Measurements from ENCODE around the gene QRFPR.
"Not testable (repeated sequence)": the region's sequence is repeated elsewhere in the genome, so short reads cannot be mapped to it uniquely, and the experiment has no call there.

Gene QRFPR

GRCh38 chr4:121380776-121381462 is at the start of gene QRFPR:
Gene QRFPR, minus strand, starts transcription at chr4:121381018. Its CDS starts 371 bp downstream, at chr4:121380647.
- peak; percentile 37 for DNase-seq (ENCODE audit: low spot score)

DNA sequence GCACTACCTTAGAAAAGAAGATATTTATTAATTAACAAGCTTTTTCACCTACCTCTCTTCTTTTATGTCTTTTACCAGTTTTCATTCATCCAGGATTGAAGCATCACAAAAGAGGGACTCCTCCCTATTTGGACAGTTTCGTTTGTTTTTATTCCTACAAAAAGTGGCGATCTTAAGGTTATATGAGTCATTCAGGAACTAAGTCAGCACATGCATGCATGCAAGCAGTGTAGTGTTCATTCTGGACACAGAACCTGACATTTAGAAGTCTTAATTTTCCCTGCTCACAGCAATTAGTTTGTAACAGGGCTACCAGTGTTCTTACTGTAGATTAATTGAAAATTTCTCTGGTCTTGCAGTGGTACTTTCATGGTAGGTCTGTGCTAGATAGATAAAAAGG is 47.9 kb upstream of the QRFPR start:
- no peak for DNase-seq (ENCODE audit: low spot score)

DNA sequence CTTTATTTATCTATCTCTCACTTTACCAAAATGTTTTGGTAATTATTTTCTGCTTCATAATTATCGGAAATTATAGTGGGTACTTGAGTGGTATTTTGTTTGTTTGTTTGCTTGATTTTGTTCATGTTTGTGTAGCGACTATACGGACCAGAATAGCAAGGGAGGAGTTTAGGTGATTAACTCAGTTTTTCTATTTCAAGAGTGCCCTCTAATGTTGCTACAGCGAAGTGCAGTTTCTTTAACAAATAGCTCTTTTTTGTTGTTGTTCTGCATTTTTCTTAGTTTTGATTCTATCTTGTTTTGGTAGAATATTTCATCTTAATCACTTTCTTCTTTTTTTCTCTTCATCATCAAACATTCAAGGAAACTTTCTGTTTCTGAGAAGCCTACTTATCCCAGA is 40.8 kb upstream of the QRFPR start:
- peak; percentile 8 for DNase-seq (ENCODE audit: low spot score)

DNA sequence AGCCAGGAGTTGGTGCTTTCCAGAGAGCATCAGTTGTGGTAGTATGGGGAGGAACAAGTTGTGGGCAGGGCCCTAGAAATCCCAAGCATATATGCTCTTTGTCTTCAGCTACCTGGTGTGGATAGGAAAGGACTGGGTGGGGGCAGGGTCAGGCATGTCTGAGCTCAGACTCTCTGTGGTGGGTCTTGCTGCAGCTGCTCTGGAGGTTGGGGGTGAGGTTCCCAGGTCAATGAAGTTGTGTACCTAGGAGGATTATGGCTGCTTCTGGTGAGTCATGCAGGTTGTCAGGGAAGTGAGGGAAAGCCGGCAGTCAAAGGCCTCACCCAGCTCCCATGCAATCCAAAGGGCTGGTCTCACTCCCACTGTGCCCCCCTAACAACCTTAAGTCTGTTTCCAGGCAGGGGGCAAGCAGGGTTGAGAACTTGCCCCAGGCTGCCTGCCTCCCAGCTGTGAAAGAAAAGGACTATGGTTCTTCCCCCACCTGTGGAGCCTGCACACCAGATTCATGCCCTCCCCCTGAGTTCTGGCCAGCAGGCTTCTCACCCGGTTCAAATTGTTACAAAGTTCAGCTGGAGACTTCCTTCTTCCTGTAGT is 30.4 kb upstream of the QRFPR start:
- no peak for DNase-seq (ENCODE audit: low spot score)

- DNase-seq (ENCODE audit: low spot score): not testable (repeated sequence)
These were observed 27.7 kb upstream of the QRFPR start for GRCh38 chr4:121408567-121408966.

DNA sequence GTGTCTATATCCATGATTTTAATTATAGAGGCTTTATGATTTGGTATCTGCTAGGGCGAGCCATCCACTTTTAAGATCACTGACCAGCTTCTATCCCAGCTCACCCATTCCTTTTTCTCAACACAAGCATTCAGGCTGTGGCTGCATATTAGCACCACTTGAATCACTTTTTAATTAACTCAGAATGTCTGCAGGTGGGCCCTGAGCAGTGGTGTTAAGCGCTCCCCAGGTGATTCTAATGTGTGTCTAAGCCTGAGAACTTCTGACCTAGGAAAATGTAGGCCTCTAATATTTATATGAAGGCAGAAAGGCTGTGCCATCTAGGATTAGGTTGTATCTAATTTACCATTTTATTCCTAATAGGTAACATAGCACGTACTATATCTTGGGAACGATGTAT is 19.8 kb upstream of the QRFPR start:
- no peak for DNase-seq (ENCODE audit: low spot score)

DNA sequence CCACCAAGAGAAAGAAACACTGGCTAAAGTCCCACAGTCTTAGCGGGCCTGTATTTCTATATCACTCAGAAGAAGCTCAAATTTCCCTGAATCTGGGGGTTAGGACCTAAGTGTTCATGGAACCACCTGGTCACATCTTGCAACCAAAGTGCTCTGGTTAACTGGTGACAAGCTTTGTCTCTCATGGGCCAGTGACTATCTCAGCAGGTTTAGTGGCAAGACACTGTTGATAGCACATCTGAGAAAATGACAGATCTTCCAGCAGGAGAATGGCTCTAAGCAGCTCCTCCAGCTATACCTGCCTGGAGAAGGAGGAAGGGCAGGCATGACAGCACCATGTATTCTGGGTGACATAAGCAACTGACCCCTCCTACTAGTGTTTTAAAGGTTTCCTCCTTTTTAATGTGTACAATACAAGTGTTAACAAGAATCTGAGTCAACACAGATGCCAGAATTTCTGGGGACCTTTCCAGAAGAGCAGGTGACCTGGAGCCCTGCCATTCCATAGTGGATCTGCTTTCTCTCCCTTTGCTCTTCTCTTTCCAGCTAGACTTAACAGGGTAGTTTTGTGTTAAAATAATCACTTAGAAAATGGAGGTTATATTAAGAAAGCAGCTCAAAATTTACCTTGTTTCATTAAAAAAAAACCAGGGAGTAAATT is 17.3 kb upstream of the QRFPR start:
- no peak for DNase-seq (ENCODE audit: low spot score)

GRCh38 chr4:121397434-121397833 is 16.6 kb upstream of the QRFPR start:
- no peak for DNase-seq (ENCODE audit: low spot score)

DNA sequence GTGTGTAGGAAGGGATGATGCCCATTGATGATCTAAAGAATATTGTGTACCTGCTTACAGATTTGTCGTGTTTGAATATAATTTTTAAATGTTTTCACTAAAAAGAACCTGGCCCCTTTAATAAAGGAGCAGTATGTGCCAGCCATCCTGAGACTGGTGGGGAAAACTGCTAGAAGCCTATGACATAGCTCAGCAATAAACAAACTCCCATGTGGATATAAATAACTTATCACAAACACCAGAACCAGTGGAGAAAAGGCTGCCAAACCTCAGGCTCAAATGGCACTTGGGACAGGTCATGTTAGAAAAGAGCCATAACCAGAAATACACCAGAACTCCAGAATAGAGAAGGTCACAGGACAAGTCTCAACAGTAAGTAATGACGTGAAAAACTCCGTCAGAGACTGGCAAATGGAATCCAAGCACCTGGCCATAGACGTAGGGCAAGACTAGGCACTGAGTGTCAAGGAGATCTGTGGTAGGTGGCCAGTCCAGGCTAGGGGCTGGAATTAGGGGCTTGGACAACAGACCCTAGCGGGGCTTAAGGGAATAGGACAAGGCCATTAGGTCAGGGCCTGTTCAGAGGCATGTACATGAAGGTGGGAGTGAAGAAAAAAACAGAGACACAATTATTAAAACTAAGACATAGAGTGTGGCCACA is 11.7 kb upstream of the QRFPR start:
- DNase-seq (ENCODE audit: low spot score): no peak

DNA sequence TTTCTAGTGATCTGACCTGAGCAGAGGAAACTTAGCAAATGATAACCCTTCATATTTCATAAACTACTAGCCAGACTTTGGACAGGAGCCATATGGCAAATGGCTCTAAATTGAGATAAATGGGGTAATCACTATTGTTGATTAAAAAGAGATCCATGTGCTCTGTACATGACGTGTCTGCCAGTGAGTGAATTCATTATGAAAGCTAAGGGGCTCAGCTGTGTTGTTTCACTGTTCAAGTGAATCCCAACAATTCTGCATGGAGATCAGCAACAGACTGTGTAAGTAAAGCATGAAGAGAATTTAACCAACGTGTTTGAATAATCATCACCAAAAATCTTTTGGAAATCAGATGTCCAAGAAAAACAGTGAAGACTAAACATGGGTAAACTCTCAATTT is 9.5 kb upstream of the QRFPR start:
- DNase-seq (ENCODE audit: low spot score): no peak

DNA sequence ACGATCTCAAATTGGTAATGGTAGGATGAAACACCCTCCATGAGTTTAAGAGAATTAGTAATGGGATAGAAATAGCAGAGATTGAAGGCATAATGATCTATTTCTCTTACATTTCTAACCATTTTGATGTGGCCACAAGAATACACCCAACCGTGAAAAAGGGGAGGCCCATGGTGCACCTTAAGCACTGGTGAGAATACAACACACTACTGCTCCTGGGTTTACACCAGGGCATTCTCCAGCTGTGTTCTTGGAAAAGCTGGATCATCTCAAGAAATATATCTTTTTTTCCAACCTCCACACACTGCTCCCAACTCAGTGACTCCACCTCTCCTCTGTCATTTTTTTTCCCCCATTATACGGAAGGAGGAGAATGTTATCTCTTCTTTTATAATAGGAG is 1.5 kb downstream of the QRFPR start:
- DNase-seq (ENCODE audit: low spot score): no peak

DNA sequence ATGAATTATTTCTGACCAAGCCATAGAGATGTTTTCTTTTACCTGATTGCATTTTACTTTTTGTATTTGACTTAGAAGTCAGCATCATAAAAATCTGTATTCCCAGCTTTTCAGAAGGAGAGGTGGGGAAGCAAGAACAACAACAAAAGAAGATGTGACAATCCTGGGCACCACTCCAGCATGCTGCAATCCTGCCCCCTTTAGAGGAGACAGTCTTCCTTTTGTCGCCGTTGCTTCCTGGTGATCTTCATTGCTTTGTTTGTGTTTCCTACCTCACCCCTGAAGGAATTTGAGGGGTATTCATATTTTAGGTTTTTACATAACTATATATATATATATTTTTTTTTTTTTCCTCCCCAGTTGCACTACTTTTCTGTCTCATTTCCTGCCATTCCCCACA is 3.7 kb downstream of the QRFPR start:
- no peak for DNase-seq (ENCODE audit: low spot score)

DNA sequence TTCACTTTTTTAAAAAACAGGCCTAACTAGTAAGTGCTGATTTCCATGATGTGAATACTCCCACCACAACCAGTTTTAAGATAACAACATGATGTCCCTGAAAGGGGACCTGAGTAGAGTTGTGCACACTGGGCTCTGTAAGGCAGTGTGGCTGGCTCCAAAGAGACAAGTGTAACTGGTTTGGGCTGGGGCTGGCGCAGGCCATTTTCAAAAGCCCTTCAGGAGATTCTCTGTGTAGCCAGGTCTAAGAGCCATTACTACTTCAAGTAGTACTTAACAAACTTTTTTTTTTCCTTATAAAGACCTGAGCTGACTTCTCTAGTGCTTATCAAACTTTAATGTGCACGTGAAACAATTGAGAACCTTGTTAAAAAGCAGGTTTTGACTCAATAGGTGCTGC is 4.3 kb downstream of the QRFPR start:
- DNase-seq (ENCODE audit: low spot score): no peak

DNA sequence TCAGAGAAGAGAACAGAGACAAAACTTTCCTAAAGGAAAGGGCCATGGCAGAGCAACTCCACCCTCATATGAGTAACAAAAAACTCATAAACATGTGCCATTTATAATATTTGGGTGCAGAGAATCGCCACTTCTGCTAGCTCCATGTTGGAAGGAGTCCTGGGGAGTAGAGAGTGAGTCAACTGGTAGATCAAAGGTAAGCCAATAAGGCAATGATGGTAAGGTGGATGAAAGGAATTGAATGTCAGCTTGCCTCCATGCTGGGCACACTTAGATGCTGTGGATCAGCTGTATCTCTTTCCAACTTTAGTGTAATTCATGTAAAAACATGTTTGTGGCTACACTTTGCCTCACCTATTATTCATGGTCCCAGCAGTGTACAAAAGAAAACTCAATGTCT is 4.7 kb downstream of the QRFPR start:
- DNase-seq (ENCODE audit: low spot score): no peak

DNA sequence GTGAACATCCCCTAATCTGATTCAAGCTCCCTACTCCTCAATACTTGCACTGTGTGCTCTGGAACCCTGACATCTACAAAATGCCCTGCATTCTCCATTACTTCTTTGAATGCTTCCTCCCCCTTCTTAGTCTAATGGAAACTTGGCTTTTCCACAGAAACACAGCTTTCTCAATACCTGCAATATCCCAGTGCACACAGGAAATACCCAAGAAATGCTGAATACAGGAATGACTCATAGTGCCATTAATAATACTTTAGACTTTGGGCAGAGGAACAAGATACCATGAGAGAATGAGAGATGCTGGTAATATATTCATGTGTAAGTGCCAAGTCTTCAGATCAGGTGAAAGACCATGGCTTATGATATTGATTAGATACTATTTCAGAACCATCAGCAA is 5.6 kb downstream of the QRFPR start:
- peak; percentile 66 for DNase-seq (ENCODE audit: low spot score)

- DNase-seq (ENCODE audit: low spot score): no peak
These were observed 7.0 kb downstream of the QRFPR start for GRCh38 chr4:121373841-121374240.

GRCh38 chr4:121370729-121371325 is 10.0 kb downstream of the QRFPR start:
- DNase-seq (ENCODE audit: low spot score): peak; percentile 55

DNA sequence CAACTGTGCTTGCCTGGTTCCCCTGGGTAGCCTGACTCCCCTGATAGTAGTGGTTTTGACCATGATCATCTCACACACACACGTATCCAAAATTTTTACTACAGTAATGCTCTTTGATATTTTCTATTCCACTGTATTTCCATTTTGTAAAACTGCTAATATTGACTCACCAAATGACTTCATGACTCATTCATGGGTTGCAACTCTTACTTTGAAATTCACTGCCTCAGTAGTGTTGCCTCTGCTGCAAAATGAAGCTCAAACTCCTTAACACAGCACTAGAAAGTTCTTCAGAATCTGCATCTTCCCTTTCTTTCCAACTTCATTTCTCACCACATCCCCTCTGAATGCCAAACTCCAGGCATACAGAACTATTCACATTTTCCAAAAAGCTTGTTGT is 20.3 kb downstream of the QRFPR start:
- peak; percentile 23 for DNase-seq (ENCODE audit: low spot score)

GRCh38 chr4:121358473-121358872 is 22.3 kb downstream of the QRFPR start:
- peak; percentile 35 for DNase-seq (ENCODE audit: low spot score)

DNA sequence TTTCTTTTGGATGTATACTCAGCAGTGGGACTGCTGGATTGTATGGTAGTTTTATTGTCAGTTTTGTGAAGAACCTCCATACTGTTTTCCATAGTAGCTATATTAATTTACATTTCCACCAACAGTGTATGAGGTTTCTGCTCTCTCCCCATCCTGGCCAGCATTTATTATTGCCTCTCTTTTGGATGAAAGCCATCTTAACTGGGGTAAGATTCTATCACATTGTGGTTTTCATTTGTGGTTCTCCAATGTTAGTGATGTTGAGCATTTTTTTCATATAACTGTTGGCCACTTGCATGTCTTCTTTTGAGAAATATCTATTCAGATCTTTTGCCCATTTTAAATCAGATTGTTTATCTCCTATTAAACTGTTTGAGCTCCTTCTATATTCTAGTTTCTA is 27.6 kb downstream of the QRFPR start:
- no peak for DNase-seq (ENCODE audit: low spot score)

- DNase-seq (ENCODE audit: low spot score): no peak
These were observed 36.7 kb downstream of the QRFPR start for GRCh38 chr4:121344098-121344497.

DNA sequence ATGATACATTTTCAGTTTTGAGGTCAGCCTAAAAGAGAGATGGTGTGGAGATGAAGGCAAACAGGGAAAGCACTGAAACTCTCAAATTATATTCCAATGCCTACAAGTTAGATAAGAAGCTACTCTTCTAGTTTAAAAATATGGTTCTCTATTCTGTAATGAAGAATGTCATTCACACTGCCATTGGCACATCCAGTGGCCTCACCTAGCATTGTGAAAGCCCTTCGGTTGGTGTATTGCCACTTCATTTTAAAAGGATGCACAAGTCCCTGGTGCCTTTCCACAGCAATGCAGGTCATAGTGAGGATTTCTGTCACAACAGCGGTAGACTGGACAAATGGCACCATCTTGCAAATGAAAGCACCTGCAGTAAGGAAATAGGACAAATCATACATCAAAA is 40.6 kb downstream of the QRFPR start:
- DNase-seq (ENCODE audit: low spot score): no peak

DNA sequence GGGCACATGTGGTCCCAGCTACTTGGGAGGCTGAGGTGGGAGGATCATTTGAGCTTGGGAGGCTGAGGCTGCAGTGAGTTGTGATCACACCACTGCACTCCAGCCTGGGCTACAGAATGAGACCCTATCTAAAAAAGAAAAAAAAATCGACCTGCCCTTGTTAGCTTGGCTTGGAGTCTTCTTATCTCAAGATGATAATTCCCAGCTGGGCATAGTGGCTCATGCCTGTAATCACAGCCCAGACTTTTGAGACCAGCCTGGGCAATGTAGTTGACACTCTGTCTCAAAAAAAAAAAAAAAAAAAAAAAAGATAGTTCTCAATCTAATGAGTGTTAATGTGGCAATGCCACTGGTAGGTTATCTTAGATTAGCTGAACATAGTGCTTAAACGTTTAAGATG is 41.0 kb downstream of the QRFPR start:
- no peak for DNase-seq (ENCODE audit: low spot score)

All from kidney tubule cell (primary cell).